Cardiac fibroblast (primary cell): Measurements from ENCODE around the gene TMEM63B.

Source experiments
- DNase-seq, 2 donors: peaks; one replicate each; pipeline versions ENCODE4 v3.0.0 to v3.0.0-alpha.2; 2010; ENCODE audit warnings: low read depth in 2 of 2
- H3K4me3 ChIP-seq, 2 donors: replicated peaks in 1 of 2; 1 replicate in 1 of 2; 2 replicates in 1 of 2; pipeline ENCODE4 v1.5.1; 2011; ENCODE audit warnings: low read depth in 2 of 2, low read length in 2 of 2, mild to moderate bottlenecking in 2 of 2, moderate library complexity in 1 of 2
- CTCF ChIP-seq: IDR thresholded peaks from one replicate; pipeline ENCODE4 v1.5.1; 2011; ENCODE audit warnings: low read depth, mild to moderate bottlenecking, low read length, inconsistent platforms

TMEM63B gene

GRCh38 chr6:44162876-44163625 lies 35.7 kb downstream of the TMEM63B start:
- no peak for TF ChIP-seq CTCF
- no peak for DNase-seq
- no peak overlapping the region for H3K4me3 ChIP-seq

GRCh38 chr6:44166116-44166515 lies 38.8 kb downstream of the TMEM63B start:
- DNase-seq = no peak
- no peak for TF ChIP-seq CTCF
- H3K4me3 ChIP-seq = no peak overlapping the region

GRCh38 chr6:44166591-44167184 lies 39.3 kb downstream of the TMEM63B start:
- no peak for TF ChIP-seq CTCF
- DNase-seq = no peak
- H3K4me3 ChIP-seq = no peak overlapping the region

DNA sequence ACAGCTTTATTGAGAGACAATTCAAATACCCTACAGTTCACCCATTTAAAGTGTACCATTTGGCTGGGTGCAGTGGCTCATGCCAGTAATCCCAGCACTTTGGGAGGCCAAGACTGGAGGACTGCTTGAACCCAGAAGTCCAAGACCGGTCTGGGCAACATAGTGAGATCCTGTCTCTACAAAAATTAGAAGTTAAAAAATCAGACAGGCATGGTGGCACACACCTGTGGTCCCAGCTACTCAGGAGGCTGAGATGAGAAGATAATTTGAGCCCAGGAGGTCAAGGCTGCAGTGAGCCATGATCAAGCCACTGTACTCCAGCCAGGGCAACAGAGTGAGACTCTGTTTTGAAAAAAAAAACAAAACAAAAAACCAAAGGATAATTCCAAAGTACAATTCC lies 40.2 kb downstream of the TMEM63B start:
- H3K4me3 ChIP-seq = no peak overlapping the region
- DNase-seq = no peak
- TF ChIP-seq CTCF = no peak

DNA sequence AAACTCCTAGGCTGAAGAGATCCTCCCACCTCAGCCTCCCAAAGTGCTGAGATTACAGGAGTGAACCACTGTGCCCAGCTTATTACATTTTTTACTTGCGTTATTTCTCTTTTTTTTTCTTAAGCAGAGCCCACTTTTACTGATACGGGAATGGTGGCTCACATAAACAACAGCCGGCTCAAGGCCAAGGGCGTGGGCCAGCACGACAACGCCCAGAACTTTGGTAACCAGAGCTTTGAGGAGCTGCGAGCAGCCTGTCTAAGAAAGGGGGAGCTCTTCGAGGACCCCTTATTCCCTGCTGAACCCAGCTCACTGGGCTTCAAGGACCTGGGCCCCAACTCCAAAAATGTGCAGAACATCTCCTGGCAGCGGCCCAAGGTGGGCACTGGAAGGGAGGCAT lies 41.8 kb downstream of the TMEM63B start:
- no peak for TF ChIP-seq CTCF
- no peak for DNase-seq
- H3K4me3 ChIP-seq = no peak overlapping the region

DNA sequence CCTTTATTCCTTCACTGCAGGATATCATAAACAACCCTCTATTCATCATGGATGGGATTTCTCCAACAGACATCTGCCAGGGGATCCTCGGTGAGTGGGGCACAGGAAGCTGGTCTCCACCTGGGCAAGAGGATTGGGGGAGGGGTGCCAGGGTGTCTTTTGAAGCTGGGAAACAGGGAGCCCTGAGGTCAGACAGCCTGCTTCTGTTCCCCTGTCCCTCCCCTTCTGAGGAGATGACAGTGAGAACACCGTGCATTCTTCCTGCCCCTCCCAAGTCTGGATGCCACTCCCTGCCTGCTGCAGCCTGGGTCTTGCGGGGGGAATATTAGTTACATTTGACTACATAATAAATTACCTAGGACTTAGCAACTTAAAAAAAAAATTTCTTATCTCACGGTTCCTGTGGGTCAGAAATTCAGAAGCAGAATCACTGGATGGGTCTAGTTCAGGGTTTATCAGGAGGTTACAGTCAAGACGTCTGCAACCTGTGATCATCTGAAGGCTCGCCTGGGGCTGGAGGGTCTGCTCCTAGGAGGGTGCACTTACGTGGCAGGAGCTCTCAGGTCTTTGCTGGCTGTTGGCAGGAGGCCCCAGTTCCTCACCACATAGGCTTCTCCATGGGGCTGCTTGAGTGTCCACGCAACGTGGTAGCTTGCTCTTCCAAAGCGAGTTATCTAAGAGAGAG lies 42.7 kb downstream of the TMEM63B start:
- DNase-seq = no peak
- H3K4me3 ChIP-seq = no peak overlapping the region
- TF ChIP-seq CTCF = no peak
